Measurements from ENCODE around the gene SDK1.
A peak's percentile ranks its signal among the peaks of the same experiment; 100 is the strongest.

SDK1 gene

DNA sequence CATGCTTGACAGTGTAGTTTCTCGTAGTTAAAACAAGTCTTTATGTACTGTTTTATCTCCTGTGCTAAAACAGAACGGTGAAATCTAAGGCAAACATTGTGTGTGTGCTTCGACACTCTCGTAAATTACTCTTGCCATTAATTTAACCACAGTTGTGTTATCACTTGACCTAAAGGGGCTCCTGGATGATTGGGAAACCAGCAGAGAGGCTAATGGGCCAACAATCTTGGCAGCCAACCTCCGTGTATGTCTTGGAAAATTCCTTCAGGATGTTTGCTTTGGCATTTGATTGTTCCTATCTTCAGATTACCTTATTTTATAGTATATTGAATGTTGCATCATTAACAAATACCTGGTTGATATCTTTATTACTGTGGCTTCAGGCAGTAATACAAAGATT, 409.5 kb downstream of the SDK1 start:
- POLR2A ChIA-PET: no interaction called here
- TF ChIP-seq SUZ12 (IDR thresholded peaks at IDR 0.05): no peak
- TF ChIP-seq L3MBTL2 (conservative IDR thresholded peaks at IDR 0.05): no peak
- no peak for TF ChIP-seq ELF4 (IDR thresholded peaks at IDR 0.05)
- TF ChIP-seq HDGF (IDR thresholded peaks at IDR 0.05; ENCODE audit: borderline replicate concordance): no peak
- TF ChIP-seq ARNT (IDR thresholded peaks at IDR 0.05): no peak
- no peak for TF ChIP-seq FOXA1 (IDR thresholded peaks at IDR 0.05)
- no peak for TF ChIP-seq FOXK2 (IDR thresholded peaks at IDR 0.05)
- no peak for TF ChIP-seq NFRKB (IDR thresholded peaks at IDR 0.05)
- no peak for TF ChIP-seq LEF1 (IDR thresholded peaks at IDR 0.05; ENCODE audit: borderline replicate concordance)
- no peak for TF ChIP-seq ZNF384 (IDR thresholded peaks at IDR 0.05)
- no peak for TF ChIP-seq CTBP1 (IDR thresholded peaks at IDR 0.05; ENCODE audit: borderline replicate concordance)
- DNase-seq (ENCODE audit: extremely low spot score): no peak
- CTCF ChIA-PET: no interaction called here

DNA sequence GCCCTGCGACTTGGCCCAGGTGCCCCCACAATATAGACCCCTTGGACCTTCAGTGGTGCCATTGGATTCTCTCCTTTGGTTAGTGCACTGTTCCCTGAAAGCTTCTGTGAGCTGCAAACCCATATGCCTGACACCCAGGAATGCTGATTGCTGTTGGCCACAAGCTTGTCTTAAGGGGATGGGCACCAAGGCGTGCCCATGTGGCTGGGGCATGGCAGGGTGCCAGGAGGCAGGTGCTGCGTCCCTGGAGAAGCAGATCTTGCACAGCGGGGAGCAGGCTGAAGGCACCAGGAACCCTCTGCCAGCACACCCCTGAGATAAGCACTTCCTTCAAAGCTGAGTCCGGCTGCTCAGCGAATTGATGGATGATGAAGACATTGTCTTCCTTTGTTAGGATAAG, 411.8 kb downstream of the SDK1 start:
- TF ChIP-seq FOXM1 (IDR thresholded peaks at IDR 0.05; ENCODE audit: borderline replicate concordance): no peak
- TF ChIP-seq, protein P1, sequence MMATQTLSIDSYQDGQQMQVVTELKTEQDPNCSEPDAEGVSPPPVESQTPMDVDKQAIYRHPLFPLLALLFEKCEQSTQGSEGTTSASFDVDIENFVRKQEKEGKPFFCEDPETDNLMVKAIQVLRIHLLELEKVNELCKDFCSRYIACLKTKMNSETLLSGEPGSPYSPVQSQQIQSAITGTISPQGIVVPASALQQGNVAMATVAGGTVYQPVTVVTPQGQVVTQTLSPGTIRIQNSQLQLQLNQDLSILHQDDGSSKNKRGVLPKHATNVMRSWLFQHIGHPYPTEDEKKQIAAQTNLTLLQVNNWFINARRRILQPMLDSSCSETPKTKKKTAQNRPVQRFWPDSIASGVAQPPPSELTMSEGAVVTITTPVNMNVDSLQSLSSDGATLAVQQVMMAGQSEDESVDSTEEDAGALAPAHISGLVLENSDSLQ (IDR thresholded peaks at IDR 0.05): no peak
- TF ChIP-seq BHLHE40 (IDR thresholded peaks at IDR 0.05; ENCODE audit: borderline replicate concordance): no peak
- no peak for TF ChIP-seq SUZ12 (IDR thresholded peaks at IDR 0.05)
- TF ChIP-seq NFRKB (IDR thresholded peaks at IDR 0.05): no peak
- no peak for TF ChIP-seq SP1 (IDR thresholded peaks at IDR 0.05)
- no peak for TF ChIP-seq ELF4 (IDR thresholded peaks at IDR 0.05)
- no peak for TF ChIP-seq LEF1 (IDR thresholded peaks at IDR 0.05; ENCODE audit: borderline replicate concordance)
- TF ChIP-seq HDGF (IDR thresholded peaks at IDR 0.05; ENCODE audit: borderline replicate concordance): no peak
- no peak for TF ChIP-seq ZNF384 (IDR thresholded peaks at IDR 0.05)
- TF ChIP-seq ARNT (IDR thresholded peaks at IDR 0.05): no peak
- no peak for TF ChIP-seq TARDBP (IDR thresholded peaks at IDR 0.05)
- TF ChIP-seq L3MBTL2 (conservative IDR thresholded peaks at IDR 0.05): no peak
- no peak for TF ChIP-seq CTBP1 (IDR thresholded peaks at IDR 0.05; ENCODE audit: borderline replicate concordance)
- ChIA-PET CTCF (no interaction called here), POLR2A (no interaction called here)
- no peak for DNase-seq (ENCODE audit: extremely low spot score)

DNA sequence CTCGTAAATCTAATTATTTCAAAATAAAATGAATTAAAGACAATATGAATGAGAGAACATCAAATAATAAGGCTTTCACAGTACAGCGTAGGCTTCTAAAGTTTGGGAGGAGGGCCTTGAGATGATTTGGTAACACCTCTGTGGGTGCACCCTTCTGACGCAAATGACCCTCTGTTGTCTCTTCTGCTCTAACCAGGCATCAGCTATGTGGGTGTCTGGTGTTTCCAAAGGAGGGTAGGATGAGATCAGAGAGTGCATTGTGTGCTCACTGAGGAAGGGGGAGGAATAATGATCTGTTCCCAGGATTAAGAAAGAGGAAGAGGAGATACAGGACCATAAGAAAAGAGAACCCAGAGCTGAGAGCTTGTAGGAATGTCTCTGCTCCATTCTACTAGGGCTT, 420.4 kb downstream of the SDK1 start:
- ChIA-PET CTCF (no interaction called here), POLR2A (no interaction called here)
- no peak for DNase-seq (ENCODE audit: extremely low spot score)
- TF ChIP-seq SUZ12 (IDR thresholded peaks at IDR 0.05): no peak
- no peak for TF ChIP-seq NFRKB (IDR thresholded peaks at IDR 0.05)
- TF ChIP-seq SP1 (IDR thresholded peaks at IDR 0.05): no peak
- TF ChIP-seq FOXM1 (IDR thresholded peaks at IDR 0.05; ENCODE audit: borderline replicate concordance): no peak

DNA sequence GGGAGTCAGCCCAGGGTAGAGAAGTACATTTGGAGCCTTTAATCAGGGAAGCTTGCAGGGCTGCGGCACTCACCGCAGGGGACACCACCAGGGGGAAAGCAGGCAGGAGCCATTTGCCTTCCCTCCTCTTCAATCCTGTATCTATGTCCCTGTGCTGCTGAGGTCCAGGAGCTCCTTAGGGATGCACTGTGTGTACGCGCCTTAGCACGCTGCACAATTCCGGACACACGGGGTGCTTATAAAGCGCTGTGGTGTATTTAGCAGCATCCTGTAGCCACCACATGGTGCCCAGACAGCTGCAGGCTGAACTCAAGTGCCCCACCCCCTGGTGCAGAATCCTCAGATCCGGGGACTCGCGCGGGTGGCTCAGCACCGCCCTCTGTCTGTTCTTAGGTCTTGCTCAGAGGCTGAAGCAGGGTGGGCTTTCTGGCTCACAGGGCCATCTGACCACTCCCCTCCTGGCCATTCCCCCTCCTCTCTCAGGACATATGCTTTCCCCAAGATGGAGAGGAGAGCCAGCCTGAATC, 421.4 kb downstream of the SDK1 start:
- TF ChIP-seq FOXM1 (IDR thresholded peaks at IDR 0.05; ENCODE audit: borderline replicate concordance) (no peak), ZNF384 (IDR thresholded peaks at IDR 0.05) (no peak), TARDBP (IDR thresholded peaks at IDR 0.05) (no peak), NFRKB (IDR thresholded peaks at IDR 0.05) (no peak), ARNT (IDR thresholded peaks at IDR 0.05) (no peak), LEF1 (IDR thresholded peaks at IDR 0.05; ENCODE audit: borderline replicate concordance) (no peak), ELF4 (IDR thresholded peaks at IDR 0.05) (no peak), L3MBTL2 (conservative IDR thresholded peaks at IDR 0.05) (0 out of 2 replicates have a peak, but pooled peaks have one; percentile 20)
- ChIA-PET CTCF (interaction anchor here (0.9 kb wide), 1 partner anchor 213 kb away, joined by 3 read pairs; no protein-coding TSS in a partner anchor), POLR2A (no interaction called here)
- peak; percentile 67 for DNase-seq (ENCODE audit: extremely low spot score)

DNA sequence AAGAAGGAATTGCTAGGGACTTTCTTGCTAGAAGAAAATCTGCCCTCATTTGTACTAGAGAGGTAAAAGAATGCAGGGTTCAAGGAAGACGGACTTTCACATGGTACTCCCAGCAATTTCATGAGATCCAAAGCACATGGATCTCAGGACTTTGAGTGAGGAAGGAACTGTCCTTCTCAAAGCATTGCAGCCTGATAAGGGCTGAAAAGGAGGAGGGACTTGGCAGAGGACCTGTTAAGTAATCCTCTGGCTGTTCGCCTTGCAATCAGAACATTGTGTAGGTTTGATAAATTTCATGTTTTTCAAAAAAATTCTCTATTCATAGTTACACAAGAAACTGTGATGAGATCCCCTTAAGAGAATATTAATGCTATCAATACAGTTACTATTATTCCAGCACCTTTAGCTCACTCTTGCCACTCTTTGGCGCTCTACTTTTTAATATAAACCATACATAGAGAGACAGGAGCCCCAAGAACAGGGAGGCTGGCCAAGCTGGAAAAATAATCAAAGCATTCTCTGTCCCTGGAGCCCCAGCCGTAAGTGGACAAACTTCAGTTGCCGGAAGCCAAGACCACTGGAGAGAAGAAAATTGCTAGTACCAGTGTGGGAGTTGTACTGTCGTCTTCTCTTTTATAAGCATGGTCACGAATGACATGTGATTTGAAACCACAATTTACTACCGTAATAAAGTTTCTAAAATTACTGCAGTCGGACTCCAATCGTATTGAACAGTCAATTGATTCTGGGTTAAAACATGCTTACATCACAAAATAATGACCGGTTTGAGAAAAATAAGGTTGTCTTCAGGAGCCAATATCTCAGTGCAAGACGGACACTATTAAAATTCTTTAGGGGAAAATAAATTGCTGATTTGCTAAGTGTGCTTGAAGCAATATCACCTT, 424.4 kb downstream of the SDK1 start:
- peak; percentile 22 for DNase-seq (ENCODE audit: extremely low spot score)
- no peak for TF ChIP-seq ZNF384 (IDR thresholded peaks at IDR 0.05)
- TF ChIP-seq, protein P1 (IDR thresholded peaks at IDR 0.05): peak; percentile 73
- CTCF ChIA-PET: no interaction called here
- POLR2A ChIA-PET: no interaction called here

DNA sequence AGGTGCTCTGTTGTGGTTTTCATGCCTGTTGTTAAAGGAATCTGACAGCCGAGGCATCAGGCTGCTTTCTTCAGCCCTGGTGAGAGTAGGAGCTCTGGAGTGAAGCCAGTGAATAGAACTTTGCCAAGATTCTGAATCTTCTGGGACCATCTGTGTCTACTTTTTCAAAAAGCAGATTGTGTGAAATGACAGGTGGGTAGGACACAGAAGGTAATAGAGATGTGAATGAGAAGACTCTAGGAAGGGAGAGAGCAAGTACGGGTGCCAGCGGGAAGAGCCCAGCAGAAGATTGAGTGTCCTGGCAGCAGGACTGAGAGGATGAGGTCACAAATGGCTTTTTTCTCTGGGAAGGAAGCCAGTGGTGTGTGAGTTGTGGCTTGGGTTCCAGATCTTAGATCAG, 429.2 kb downstream of the SDK1 start:
- TF ChIP-seq ARNT (IDR thresholded peaks at IDR 0.05) (no peak), NFRKB (IDR thresholded peaks at IDR 0.05) (no peak), HDGF (IDR thresholded peaks at IDR 0.05; ENCODE audit: borderline replicate concordance) (no peak), CTBP1 (IDR thresholded peaks at IDR 0.05; ENCODE audit: borderline replicate concordance) (no peak), TARDBP (IDR thresholded peaks at IDR 0.05) (no peak), FOXK2 (IDR thresholded peaks at IDR 0.05) (no peak), ELF4 (IDR thresholded peaks at IDR 0.05) (no peak), SP1 (IDR thresholded peaks at IDR 0.05) (no peak), BHLHE40 (IDR thresholded peaks at IDR 0.05; ENCODE audit: borderline replicate concordance) (no peak), SUZ12 (IDR thresholded peaks at IDR 0.05) (no peak), ZNF384 (IDR thresholded peaks at IDR 0.05) (no peak), LEF1 (IDR thresholded peaks at IDR 0.05; ENCODE audit: borderline replicate concordance) (no peak), FOXA1 (IDR thresholded peaks at IDR 0.05) (no peak), FOXM1 (IDR thresholded peaks at IDR 0.05; ENCODE audit: borderline replicate concordance) (no peak), L3MBTL2 (conservative IDR thresholded peaks at IDR 0.05) (no peak)
- TF ChIP-seq, protein P1 (IDR thresholded peaks at IDR 0.05): no peak
- no peak for DNase-seq (ENCODE audit: extremely low spot score)
- CTCF ChIA-PET: no interaction called here
- POLR2A ChIA-PET: no interaction called here
